Endothelial cell of umbilical vein (primary cell): ENCODE results near the gene FRMPD1. TPM values are rescaled to one million over a fixed set of nuclear protein-coding genes. Genes with fewer than 3 reads are reported as not detected.

Source experiments
- BruUV-seq: library from RNA; stranded (reverse); fragments of 400-500 nt; replicated peaks from 2 replicates; lab custom pipeline; 2021; lab: Mats Ljungman, UMichigan
- CTCF ChIA-PET: fragments of 300-600, 350-600 bp; sonication (Branson Sonifier 250); formaldehyde crosslinking; loops from one replicate; lab custom pipeline; 2021; ENCODE audit warnings: antibody characterized with exemption, inconsistent platforms; lab: Charles Lee
- POLR2A ChIA-PET: fragments of 300-600, 350-600 bp; sonication (Branson Sonifier 250); formaldehyde crosslinking; loops from one replicate; lab custom pipeline; 2021; ENCODE audit warnings: antibody characterized with exemption, inconsistent platforms; lab: Charles Lee
- DNase-seq: peaks from one replicate; pipeline ENCODE4 v3.0.0-alpha.2; 2011; ENCODE audit warnings: low read depth, low spot score
- FAIRE-seq: peaks from 2 replicates; lab custom pipeline; 2011; peaks lifted over from hg19 to GRCh38; lab: Jason Lieb, UNC
- H2AFZ ChIP-seq: 2 replicates; pipeline ENCODE4 v1.6.0; 2012; ENCODE audit warnings: low read depth, low read length, control low read depth, inconsistent platforms
- H3K27ac ChIP-seq: 2 replicates; pipeline ENCODE4 v1.5.1; 2011; ENCODE audit warnings: low read depth, mild to moderate bottlenecking, control low read depth, low read length, moderate library complexity; ENCODE audit not compliant: insufficient read depth
- H3K27me3 ChIP-seq, 2 experiments: 2 replicates each; pipeline versions ENCODE4 v1.6.0 to v1.6.1; 2011; ENCODE audit warnings: low read length in 2 of 2, mixed read lengths in 1 of 2; ENCODE audit not compliant: control insufficient read depth in 2 of 2, insufficient read depth in 2 of 2
- H3K36me3 ChIP-seq, 2 experiments: 2 replicates in 1 of 2; 3 replicates in 1 of 2; pipeline ENCODE4 v1.5.1; 2011; ENCODE audit warnings: low read length in 2 of 2, mild to moderate bottlenecking in 1 of 2, moderate library complexity in 1 of 2; ENCODE audit not compliant: control insufficient read depth in 2 of 2, insufficient read depth in 2 of 2; ENCODE audit errors: extremely low read depth in 1 of 2
- H3K4me1 ChIP-seq: 3 replicates; pipeline ENCODE4 v1.5.1; 2011; ENCODE audit warnings: mild to moderate bottlenecking, low read length; ENCODE audit not compliant: control insufficient read depth, insufficient read depth; ENCODE audit errors: extremely low read depth
- H3K4me2 ChIP-seq: 2 replicates; pipeline ENCODE4 v1.6.1; 2011; ENCODE audit warnings: low read length, control low read depth, mixed read lengths; ENCODE audit not compliant: insufficient read depth
- H3K4me3 ChIP-seq, 3 experiments: fragments of 200-600 bp in 1 of 3; sonication (generic), shearing (Covaris generic) in 1 of 3; replicated peaks in 1 of 3; 2 replicates each; pipeline ENCODE4 v1.5.1; 2011 to 2016; ENCODE audit warnings: control low read depth in 3 of 3, low read length in 3 of 3, mild to moderate bottlenecking in 2 of 3, inconsistent platforms in 1 of 3, low read depth in 1 of 3, moderate library complexity in 1 of 3; ENCODE audit not compliant: insufficient read depth in 1 of 3
- H3K79me2 ChIP-seq: 2 replicates; pipeline ENCODE4 v1.6.0; 2012; ENCODE audit warnings: low read length, inconsistent platforms; ENCODE audit not compliant: control insufficient read depth, insufficient read depth
- H3K9ac ChIP-seq: replicated peaks from 2 replicates; pipeline ENCODE3; 2011; ENCODE audit warnings: low read length, control low read depth; ENCODE audit not compliant: insufficient read depth; ENCODE audit errors: extremely low read depth
- H3K9me1 ChIP-seq: replicated peaks from 3 replicates; pipeline ENCODE4 v1.6.0; 2011; ENCODE audit warnings: mild to moderate bottlenecking, low read length; ENCODE audit not compliant: control insufficient read depth, insufficient read depth; ENCODE audit errors: extremely low read depth
- H3K9me3 ChIP-seq: replicated peaks from 2 replicates; pipeline ENCODE4 v1.5.1; 2012; ENCODE audit warnings: low read length, inconsistent platforms; ENCODE audit not compliant: control insufficient read depth, insufficient read depth
- H4K20me1 ChIP-seq: replicated peaks from 2 replicates; pipeline ENCODE3; 2011; ENCODE audit warnings: mild to moderate bottlenecking, low read length; ENCODE audit not compliant: control insufficient read depth, insufficient read depth; ENCODE audit errors: extremely low read depth
- EZH2 ChIP-seq: IDR thresholded peaks from 2 replicates; pipeline ENCODE4 v1.6.1; 2012; ENCODE audit warnings: borderline replicate concordance, low read depth, mild to moderate bottlenecking, moderate library complexity, low read length, inconsistent platforms; ENCODE audit not compliant: severe bottlenecking
- FOS ChIP-seq: IDR thresholded peaks from 2 replicates; pipeline ENCODE4 v1.6.1; 2011; ENCODE audit warnings: mild to moderate bottlenecking, low read length, moderate library complexity, borderline replicate concordance; ENCODE audit not compliant: insufficient read depth
- GATA2 ChIP-seq: IDR thresholded peaks from 2 replicates; pipeline ENCODE4 v1.7.0; 2011; ENCODE audit warnings: low read depth, mild to moderate bottlenecking, moderate library complexity, mixed read lengths, low read length; ENCODE audit not compliant: insufficient read length, insufficient read depth
- JUN ChIP-seq: IDR thresholded peaks from 2 replicates; pipeline ENCODE4 v1.6.1; 2011; ENCODE audit warnings: borderline replicate concordance, low read depth; ENCODE audit not compliant: insufficient read length, insufficient read depth
- MYC ChIP-seq: IDR thresholded peaks from one replicate; pipeline ENCODE4 v1.6.1; 2011; ENCODE audit warnings: mild to moderate bottlenecking, low read depth, low read length
- POLR2A ChIP-seq: IDR thresholded peaks from 2 replicates; pipeline ENCODE4 v1.6.1; 2012; ENCODE audit warnings: low read depth, mild to moderate bottlenecking, control low read depth, low read length
- POLR2AphosphoS5 ChIP-seq: IDR thresholded peaks from 2 replicates; pipeline ENCODE4 v1.6.1; 2012; ENCODE audit warnings: low read depth, mild to moderate bottlenecking, control low read depth, low read length, moderate library complexity; ENCODE audit not compliant: insufficient read depth
- dilution Hi-C: fragments of 300-500 bp; cut with MboI; formaldehyde crosslinking; loops from one replicate; pipeline ENCODE4 v1.15.0; 2019; ENCODE audit warnings: low sequenced_read_pairs; ENCODE audit not compliant: extremely low pct_ligation_motif_present
- intact Hi-C: fragments of 100-400 bp; cut with micrococcal nuclease; formaldehyde crosslinking; loops from one replicate; pipeline ENCODE4 v1.10.0; 2022
- polyA plus RNA-seq, 4 experiments: library from polyadenylated mRNA; depleted of rRNA in 3 of 4; stranded (reverse) in 3 of 4; unstranded in 1 of 4; fragments of >200 nt; gene quantifications; 2 replicates each; pipeline versions ENCODE4 v1.2.1 to v1.2.3, GENCODE V29; 2011 to 2012; ENCODE audit warnings: missing spikeins in 1 of 4
- total RNA-seq: library from RNA; stranded (reverse); gene quantifications from 2 replicates; pipeline ENCODE4 v1.2.3, GENCODE V29; 2021
- TF ChIP-seq, protein P1 (sequence below), 2 donors: IDR thresholded peaks; 1 replicate in 1 of 2; 2 replicates in 1 of 2; pipeline ENCODE4 v1.5.1; 2011; ENCODE audit warnings: low read length in 2 of 2, mild to moderate bottlenecking in 2 of 2, moderate library complexity in 2 of 2, control low read depth in 1 of 2, inconsistent platforms in 1 of 2, low read depth in 1 of 2; ENCODE audit not compliant: insufficient read depth in 1 of 2; ENCODE audit errors: extremely low read depth in 1 of 2
- TF ChIP-seq, protein P2 (sequence below): IDR thresholded peaks from 2 replicates; pipeline ENCODE4 v1.6.1; 2011; ENCODE audit not compliant: insufficient read depth, insufficient read length

Gene FRMPD1
- total and polyA plus RNA-seq, 2 donors (not counting 3 experiments of a cell fraction or from before 2014, with no cell fraction given), result not detected

DNA sequence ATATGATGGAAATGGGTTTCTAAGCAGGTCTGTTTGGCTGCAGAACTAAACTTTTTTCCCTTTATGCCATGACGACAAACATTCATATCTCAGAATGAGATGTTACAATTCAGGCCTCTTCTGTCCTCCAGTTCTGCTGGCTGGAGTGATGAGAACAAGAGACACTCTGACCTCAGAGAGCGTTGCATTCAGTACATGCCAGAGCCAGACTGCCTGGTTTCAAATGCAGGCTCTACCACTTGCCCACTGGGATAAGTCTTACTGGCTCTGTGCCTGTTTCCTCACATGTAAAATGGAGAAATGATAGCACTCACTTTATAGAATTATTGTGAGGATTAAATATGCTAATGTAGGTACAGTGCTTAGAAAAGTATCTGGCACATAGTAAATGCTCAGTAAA, 33.6 kb upstream of the FRMPD1 start:
- H3K27me3 ChIP-seq, result peaks cover 10 to 11% of the 10 kb centered on the region in 2 experiments
- H3K9me3 ChIP-seq, result no peaks in the 10 kb centered on the region
- FAIRE-seq (no peak), DNase-seq (no peak)
- POLR2A ChIA-PET, result no interaction called here
- no peak overlapping the region for H3K4me3 ChIP-seq
- no peak overlapping the region for H3K9ac ChIP-seq
- H3K27ac ChIP-seq, result no peak overlapping the region
- TF ChIP-seq POLR2AphosphoS5, result no peak
- TF ChIP-seq, protein P1, sequence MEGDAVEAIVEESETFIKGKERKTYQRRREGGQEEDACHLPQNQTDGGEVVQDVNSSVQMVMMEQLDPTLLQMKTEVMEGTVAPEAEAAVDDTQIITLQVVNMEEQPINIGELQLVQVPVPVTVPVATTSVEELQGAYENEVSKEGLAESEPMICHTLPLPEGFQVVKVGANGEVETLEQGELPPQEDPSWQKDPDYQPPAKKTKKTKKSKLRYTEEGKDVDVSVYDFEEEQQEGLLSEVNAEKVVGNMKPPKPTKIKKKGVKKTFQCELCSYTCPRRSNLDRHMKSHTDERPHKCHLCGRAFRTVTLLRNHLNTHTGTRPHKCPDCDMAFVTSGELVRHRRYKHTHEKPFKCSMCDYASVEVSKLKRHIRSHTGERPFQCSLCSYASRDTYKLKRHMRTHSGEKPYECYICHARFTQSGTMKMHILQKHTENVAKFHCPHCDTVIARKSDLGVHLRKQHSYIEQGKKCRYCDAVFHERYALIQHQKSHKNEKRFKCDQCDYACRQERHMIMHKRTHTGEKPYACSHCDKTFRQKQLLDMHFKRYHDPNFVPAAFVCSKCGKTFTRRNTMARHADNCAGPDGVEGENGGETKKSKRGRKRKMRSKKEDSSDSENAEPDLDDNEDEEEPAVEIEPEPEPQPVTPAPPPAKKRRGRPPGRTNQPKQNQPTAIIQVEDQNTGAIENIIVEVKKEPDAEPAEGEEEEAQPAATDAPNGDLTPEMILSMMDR (IDR thresholded peaks at IDR 0.05; ENCODE audit: extremely low read depth in 1 of 2, insufficient read depth in 1 of 2, low read depth in 1 of 2, low read length in 2 of 2), result no peak
- TF ChIP-seq MYC, result no peak
- no peak for TF ChIP-seq FOS
- no peak for TF ChIP-seq GATA2
- no peak for TF ChIP-seq EZH2
- TF ChIP-seq POLR2A, result no peak
- no peak for TF ChIP-seq JUN
- TF ChIP-seq, protein P2, sequence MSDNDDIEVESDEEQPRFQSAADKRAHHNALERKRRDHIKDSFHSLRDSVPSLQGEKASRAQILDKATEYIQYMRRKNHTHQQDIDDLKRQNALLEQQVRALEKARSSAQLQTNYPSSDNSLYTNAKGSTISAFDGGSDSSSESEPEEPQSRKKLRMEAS, result no peak
- no peaks in the 10 kb centered on the region for H4K20me1 ChIP-seq
- dilution Hi-C loops, result no loop called here
- H3K4me2 ChIP-seq, result no peak overlapping the region
- intact Hi-C loops, result no loop called here
- no peaks in the 10 kb centered on the region for H3K36me3 ChIP-seq
- CTCF ChIA-PET, result no interaction called here
- no peaks in the 10 kb centered on the region for H3K4me1 ChIP-seq
- H3K79me2 ChIP-seq, result no peaks in the 10 kb centered on the region
- no peaks in the 10 kb centered on the region for H3K9me1 ChIP-seq
- H2AFZ ChIP-seq, result no peak overlapping the region
- no TSS peak for BruUV-seq
